GM12878 (cell line): ENCODE results near the gene AFAP1. TPM values are rescaled to one million over a fixed set of nuclear protein-coding genes. Genes with fewer than 3 reads are reported as not detected.

ENCODE experiments used
- ATAC-seq: fragments of 200-7000 bp; cut with Tn5 transposase; 3 replicates; pipeline ENCODE4 v1.9.1; 2020; ENCODE audit warnings: mild to moderate bottlenecking, moderate library complexity
- BruUV-seq: library from RNA; stranded (reverse); fragments of 400-500 nt; replicated peaks from 2 replicates; lab custom pipeline; 2021; lab: Mats Ljungman, UMichigan
- CTCF ChIA-PET: fragments of 300-600 bp; sonication (Branson Sonifier 250); formaldehyde crosslinking; extraction: SDS; loops from one replicate; lab custom pipeline; 2021; ENCODE audit warnings: inconsistent platforms; lab: Yijun Ruan, JAX
- POLR2A ChIA-PET: fragments of 350-600 bp; formaldehyde crosslinking; extraction: SDS; loops from one replicate; lab custom pipeline; 2021; ENCODE audit warnings: inconsistent platforms; lab: Charles Lee
- RAD21 ChIA-PET: fragments of 300-600 bp; sonication (Branson Sonifier 250); formaldehyde crosslinking; loops from one replicate; lab custom pipeline; 2023; ENCODE audit warnings: antibody characterized with exemption; ENCODE audit not compliant: unreplicated experiment; lab: Charles Lee
- SMC1A ChIA-PET: fragments of 300-600 bp; sonication (Branson Sonifier 250); formaldehyde crosslinking; loops from one replicate; lab custom pipeline; 2023; ENCODE audit not compliant: unreplicated experiment, uncharacterized antibody; lab: Charles Lee
- DNase-seq: peaks from one replicate; pipeline ENCODE4 v3.0.0-alpha.2; 2011; ENCODE audit warnings: low read depth, low spot score
- FAIRE-seq: peaks from 3 replicates; lab custom pipeline; 2011; peaks lifted over from hg19 to GRCh38; lab: Jason Lieb, UNC
- H2AFZ ChIP-seq: 2 replicates; pipeline ENCODE4 v1.6.0; 2011; ENCODE audit warnings: low read depth, low read length, control low read depth; ENCODE audit not compliant: control insufficient read depth
- H3K27ac ChIP-seq: 2 replicates; pipeline ENCODE4 v1.5.1; 2011; ENCODE audit warnings: control low read depth; ENCODE audit not compliant: control insufficient read depth, insufficient read depth
- H3K27me3 ChIP-seq, 2 experiments: replicated peaks in 1 of 2; 2 replicates each; pipeline versions ENCODE4 v1.6.0 to v1.6.1; 2011; ENCODE audit warnings: low read length in 1 of 2; ENCODE audit not compliant: control insufficient read depth in 2 of 2, insufficient read depth in 2 of 2
- H3K36me3 ChIP-seq, 2 experiments: 2 replicates each; pipeline ENCODE4 v1.5.1; 2011; ENCODE audit warnings: low read length in 1 of 2; ENCODE audit not compliant: control insufficient read depth in 2 of 2, insufficient read depth in 2 of 2
- H3K4me1 ChIP-seq: 2 replicates; pipeline ENCODE4 v1.6.1; 2011; ENCODE audit warnings: mild to moderate bottlenecking, low read length, moderate library complexity, mixed read lengths; ENCODE audit not compliant: control insufficient read depth, insufficient read depth
- H3K4me2 ChIP-seq: 2 replicates; pipeline ENCODE4 v1.6.0; 2011; ENCODE audit warnings: control low read depth; ENCODE audit not compliant: control insufficient read depth, insufficient read depth
- H3K4me3 ChIP-seq: fragments of 200-600 bp; sonication (generic); 2 replicates; pipeline ENCODE4 v1.5.1; 2016
- H3K79me2 ChIP-seq: 2 replicates; pipeline ENCODE4 v1.6.0; 2011; ENCODE audit warnings: low read length; ENCODE audit not compliant: control insufficient read depth, insufficient read depth
- H3K9ac ChIP-seq: 2 replicates; pipeline ENCODE4 v1.8.0; 2011; ENCODE audit warnings: low read length, control low read depth, mixed read lengths; ENCODE audit not compliant: control insufficient read depth, insufficient read depth
- H3K9me3 ChIP-seq: replicated peaks from 3 replicates; pipeline ENCODE4 v1.5.1; 2011; ENCODE audit warnings: mild to moderate bottlenecking, low read length; ENCODE audit not compliant: control insufficient read depth, insufficient read depth
- H4K20me1 ChIP-seq: 2 replicates; pipeline ENCODE4 v1.6.0; 2011; ENCODE audit not compliant: control insufficient read depth, insufficient read depth
- EGR1 ChIP-seq, 2 experiments: IDR thresholded peaks; 1 replicate in 1 of 2; 2 replicates in 1 of 2; pipeline ENCODE4 v1.6.1; 2011 to 2012; ENCODE audit warnings: low read depth in 2 of 2, low read length in 2 of 2, borderline replicate concordance in 1 of 2, mild to moderate bottlenecking in 1 of 2, moderate library complexity in 1 of 2
- FOS ChIP-seq: IDR thresholded peaks from 3 replicates; pipeline ENCODE4 v1.6.1; 2011; ENCODE audit warnings: borderline replicate concordance; ENCODE audit not compliant: insufficient read length; ENCODE audit errors: extremely low read depth
- FOXM1 ChIP-seq: IDR thresholded peaks from 2 replicates; pipeline ENCODE4 v1.6.1; 2012; ENCODE audit warnings: low read depth, mild to moderate bottlenecking, inconsistent platforms, low read length, moderate library complexity
- KAT2A ChIP-seq: conservative IDR thresholded peaks from 2 replicates; pipeline ENCODE4 v1.6.1; 2011; ENCODE audit warnings: low read depth, low read length; ENCODE audit not compliant: control insufficient read depth
- NR2C2 ChIP-seq: IDR thresholded peaks from 2 replicates; pipeline ENCODE4 v1.6.1; 2011; ENCODE audit warnings: borderline replicate concordance, low read depth; ENCODE audit not compliant: control insufficient read depth, insufficient read length
- PAX8 ChIP-seq: fragments of 450-650 bp; IDR thresholded peaks from 2 replicates; pipeline ENCODE4 v1.6.1; 2017; ENCODE audit warnings: mild to moderate bottlenecking, moderate library complexity
- PBX3 ChIP-seq: IDR thresholded peaks from 2 replicates; pipeline ENCODE4 v1.6.1; 2011; ENCODE audit warnings: mild to moderate bottlenecking, low read depth, low read length, moderate library complexity; ENCODE audit not compliant: insufficient replicate concordance
- RBBP5 ChIP-seq: fragments of 200-600 bp; sonication (generic); conservative IDR thresholded peaks from 2 replicates; pipeline ENCODE4 v1.6.1; 2016
- SKIL ChIP-seq: fragments of 450-650 bp; IDR thresholded peaks from 2 replicates; pipeline ENCODE4 v1.6.1; 2017; ENCODE audit warnings: mild to moderate bottlenecking, low read depth, inconsistent platforms; ENCODE audit not compliant: poor library complexity, severe bottlenecking
- ZNF217 ChIP-seq: fragments of 450-650 bp; IDR thresholded peaks from 2 replicates; pipeline ENCODE4 v1.6.1; 2017; ENCODE audit warnings: antibody characterized with exemption, mild to moderate bottlenecking
- ZNF687 ChIP-seq: fragments of 450-650 bp; IDR thresholded peaks from 2 replicates; pipeline ENCODE4 v1.6.1; 2017; ENCODE audit warnings: mild to moderate bottlenecking, moderate library complexity
- WGBS: methylation state at CpG from one replicate; pipeline ENCODE4 v1.1.6; 2016; ENCODE audit warnings: low lambda C conversion rate; ENCODE audit not compliant: insufficient replicate concordance, insufficient coverage; ENCODE audit errors: missing lambda C conversion rate; 5-methylcytosine and 5-hydroxymethylcytosine counted together
- in situ Hi-C: fragments of 300-500 bp; cut with MboI; formaldehyde crosslinking; loops from 9 replicates; pipeline ENCODE4 v1.14.3; 2018; ENCODE audit warnings: mixed read lengths
- intact Hi-C: fragments of 100-400 bp; cut with micrococcal nuclease; formaldehyde crosslinking; loops from one replicate; pipeline ENCODE4 v1.14.2; 2022; ENCODE audit not compliant: unreplicated experiment
- polyA plus RNA-seq, 11 experiments: library from polyadenylated mRNA; depleted of rRNA in 4 of 11; unstranded in 6 of 11; stranded (reverse) in 5 of 11; fragments of >200 nt; fragmentation: Nextera tagmentation in 4 of 11; fragmentation: Illumina TruSeq in 1 of 11; extraction: Ambion mirVana in 4 of 11; extraction: Trizol in 1 of 11; gene quantifications; 1 replicate in 1 of 11; 2 replicates in 10 of 11; pipeline versions ENCODE4 v1.2.1 to v1.2.3, GENCODE V29; 2011 to 2016; ENCODE audit warnings: inconsistent platforms in 2 of 11, missing spikeins in 2 of 11, low read depth in 1 of 11
- total RNA-seq, 4 experiments: library from RNA; depleted of rRNA in 3 of 4; stranded (reverse); fragments of >200 nt in 3 of 4; fragmentation: Illumina TruSeq in 1 of 4; extraction: Trizol in 1 of 4; gene quantifications; 2 replicates each; pipeline versions ENCODE4 v1.2.1 to v1.2.3, GENCODE V29; 2013 to 2021

Gene AFAP1
- total and polyA plus RNA-seq, 10 of the 15 experiments (the other 5 are each of a cell fraction or from before 2014, with no cell fraction given), result 0.02 to 0.23 (median 0.09) TPM; not detected in 1

GRCh38 chr4:7821245-7822136 is 118.2 kb downstream of the AFAP1 start:
- POLR2A ChIA-PET, result no interaction called here
- FAIRE-seq (no peak), DNase-seq (no peak), ATAC-seq (no peak)
- H3K4me1 ChIP-seq, result no peaks in the 10 kb centered on the region
- H3K4me3 ChIP-seq, result no peak overlapping the region
- intact Hi-C loops (no loop called here), in situ Hi-C loops (no loop called here)
- H3K27me3 ChIP-seq, result peaks cover 0 to 10% of the 10 kb centered on the region in 2 experiments
- WGBS, result 6% methylated on average over 11 of the region's 11 CpGs
- H3K9me3 ChIP-seq, result no peaks in the 10 kb centered on the region
- no peak overlapping the region for H3K27ac ChIP-seq
- CTCF ChIA-PET, result interaction anchor here (0.9 to 1.0 kb wide), 2 partner anchors 16 to 19 kb away, joined by 3 read pairs; no protein-coding TSS in a partner anchor
- no peak overlapping the region for H2AFZ ChIP-seq
- no peaks in the 10 kb centered on the region for H4K20me1 ChIP-seq
- no peaks in the 10 kb centered on the region for H3K79me2 ChIP-seq
- SMC1A ChIA-PET, result interaction anchor here (0.6 kb wide), 1 partner anchor 82 kb away, joined by 3 read pairs; no protein-coding TSS in a partner anchor
- no TSS peak for BruUV-seq
- no peak overlapping the region for H3K9ac ChIP-seq
- RAD21 ChIA-PET, result no interaction called here
- H3K36me3 ChIP-seq, result no peaks in the 10 kb centered on the region
- H3K4me2 ChIP-seq, result no peak overlapping the region
- TF ChIP-seq FOXM1, result no peak
- TF ChIP-seq SKIL, result no peak
- no peak for TF ChIP-seq RBBP5
- TF ChIP-seq KAT2A, result no peak
- no peak for TF ChIP-seq FOS
- no peak for TF ChIP-seq NR2C2
- no peak for TF ChIP-seq PAX8
- no peak for TF ChIP-seq ZNF217
- TF ChIP-seq PBX3, result no peak
- TF ChIP-seq EGR1 (IDR thresholded peaks at IDR 0.05; ENCODE audit: borderline replicate concordance in 1 of 2, low read depth in 2 of 2, low read length in 2 of 2), result no peak
- TF ChIP-seq ZNF687, result no peak
